Hepatocyte (in vitro differentiated cells): ENCODE results near the gene LRRK1. TPM values are rescaled to one million over a fixed set of nuclear protein-coding genes. Genes with fewer than 3 reads are reported as not detected.

Source experiments
- DNase-seq: peaks from one replicate; pipeline ENCODE4 v3.0.0-alpha.2; 2016; ENCODE audit warnings: low spot score
- H2AFZ ChIP-seq: fragments of 200-600 bp; sonication (generic); 2 replicates; pipeline ENCODE4 v1.6.0; 2016; ENCODE audit warnings: antibody characterized with exemption, mild to moderate bottlenecking
- H3K27ac ChIP-seq: fragments of 200-600 bp; sonication (generic); 2 replicates; pipeline ENCODE4 v1.5.1; 2016; ENCODE audit warnings: mild to moderate bottlenecking
- H3K27me3 ChIP-seq: fragments of 200-600 bp; sonication (generic); 2 replicates; pipeline ENCODE4 v1.6.1; 2016
- H3K36me3 ChIP-seq: fragments of 200-600 bp; sonication (generic); replicated peaks from 2 replicates; pipeline ENCODE4 v1.5.1; 2016; ENCODE audit warnings: low read depth; ENCODE audit not compliant: insufficient read depth
- H3K4me1 ChIP-seq: fragments of 200-600 bp; sonication (generic); 2 replicates; pipeline ENCODE4 v1.5.1; 2016; ENCODE audit warnings: mild to moderate bottlenecking, moderate library complexity; ENCODE audit not compliant: insufficient read depth
- H3K4me2 ChIP-seq: fragments of 200-600 bp; sonication (generic); 2 replicates; pipeline ENCODE4 v1.6.0; 2016
- H3K4me3 ChIP-seq: fragments of 200-600 bp; sonication (generic); 2 replicates; pipeline ENCODE4 v1.5.1; 2016; ENCODE audit warnings: mild to moderate bottlenecking
- H3K79me2 ChIP-seq: fragments of 200-600 bp; sonication (generic); 2 replicates; pipeline ENCODE4 v1.6.0; 2017; ENCODE audit warnings: mild to moderate bottlenecking
- H3K9me2 ChIP-seq: fragments of 200-600 bp; sonication (generic); replicated peaks from 2 replicates; pipeline ENCODE4 v1.6.0; 2017; ENCODE audit warnings: mild to moderate bottlenecking; ENCODE audit not compliant: insufficient read depth
- H3K9me3 ChIP-seq: fragments of 200-600 bp; sonication (generic); 2 replicates; pipeline ENCODE4 v1.5.1; 2016; ENCODE audit warnings: low read depth, mild to moderate bottlenecking
- H4K20me1 ChIP-seq: fragments of 200-600 bp; sonication (generic); 2 replicates; pipeline ENCODE4 v1.6.0; 2016; ENCODE audit warnings: mild to moderate bottlenecking; ENCODE audit not compliant: insufficient read depth, poor library complexity, severe bottlenecking
- CTCF ChIP-seq: fragments of 200-600 bp; sonication (generic); IDR thresholded peaks from 2 replicates; pipeline ENCODE4 v1.5.1; 2016; ENCODE audit warnings: antibody characterized with exemption, mild to moderate bottlenecking; ENCODE audit not compliant: poor library complexity
- EZH2 ChIP-seq: fragments of 200-600 bp; sonication (generic); IDR thresholded peaks from 2 replicates; pipeline ENCODE4 v1.6.1; 2016; ENCODE audit warnings: antibody characterized with exemption, mild to moderate bottlenecking, borderline replicate concordance
- EZH2phosphoT487 ChIP-seq: fragments of 200-600 bp; sonication (generic); IDR thresholded peaks from one replicate; pipeline ENCODE4 v1.6.1; 2018; ENCODE audit warnings: antibody characterized with exemption, mild to moderate bottlenecking, low read depth, moderate library complexity; ENCODE audit not compliant: unreplicated experiment, severe bottlenecking
- WGBS: methylation state at CpG from one replicate; pipeline ENCODE4 v1.1.6; 2016; ENCODE audit warnings: low lambda C conversion rate; ENCODE audit errors: missing lambda C conversion rate; 5-methylcytosine and 5-hydroxymethylcytosine counted together
- polyA plus RNA-seq: library from polyadenylated mRNA; unstranded; fragments of >200 nt; fragmentation: Nextera tagmentation; extraction: Ambion mirVana; gene quantifications from 2 replicates; pipeline ENCODE4 v1.2.1, GENCODE V29; 2016
- total RNA-seq: library from RNA; depleted of rRNA; stranded (reverse); fragments of >200 nt; gene quantifications from 2 replicates; pipeline ENCODE4 v1.2.3, GENCODE V29; 2014

Gene LRRK1
- total and polyA plus RNA-seq, 2 experiments from 2014 or later = 2.1 TPM

- no peaks in the 10 kb centered on the region for H3K79me2 ChIP-seq
- H3K9me2 ChIP-seq = no peaks in the 10 kb centered on the region
- no peaks in the 10 kb centered on the region for H4K20me1 ChIP-seq
- H2AFZ ChIP-seq = no peak overlapping the region
- 97% methylated on average over 3 of the region's 3 CpGs for WGBS
- no peak for DNase-seq
- no peaks in the 10 kb centered on the region for H3K36me3 ChIP-seq
- H3K4me3 ChIP-seq = no peak overlapping the region
- no peaks in the 10 kb centered on the region for H3K4me1 ChIP-seq
- H3K27ac ChIP-seq = no peak overlapping the region
- TF ChIP-seq EZH2 (no peak), EZH2phosphoT487 (no peak), CTCF (no peak)
- no peak overlapping the region for H3K4me2 ChIP-seq
- no peaks in the 10 kb centered on the region for H3K27me3 ChIP-seq
- H3K9me3 ChIP-seq = peaks cover 10% of the 10 kb centered on the region
These were observed 118.1 kb downstream of the LRRK1 start for GRCh38 chr15:101037090-101037830.

DNA sequence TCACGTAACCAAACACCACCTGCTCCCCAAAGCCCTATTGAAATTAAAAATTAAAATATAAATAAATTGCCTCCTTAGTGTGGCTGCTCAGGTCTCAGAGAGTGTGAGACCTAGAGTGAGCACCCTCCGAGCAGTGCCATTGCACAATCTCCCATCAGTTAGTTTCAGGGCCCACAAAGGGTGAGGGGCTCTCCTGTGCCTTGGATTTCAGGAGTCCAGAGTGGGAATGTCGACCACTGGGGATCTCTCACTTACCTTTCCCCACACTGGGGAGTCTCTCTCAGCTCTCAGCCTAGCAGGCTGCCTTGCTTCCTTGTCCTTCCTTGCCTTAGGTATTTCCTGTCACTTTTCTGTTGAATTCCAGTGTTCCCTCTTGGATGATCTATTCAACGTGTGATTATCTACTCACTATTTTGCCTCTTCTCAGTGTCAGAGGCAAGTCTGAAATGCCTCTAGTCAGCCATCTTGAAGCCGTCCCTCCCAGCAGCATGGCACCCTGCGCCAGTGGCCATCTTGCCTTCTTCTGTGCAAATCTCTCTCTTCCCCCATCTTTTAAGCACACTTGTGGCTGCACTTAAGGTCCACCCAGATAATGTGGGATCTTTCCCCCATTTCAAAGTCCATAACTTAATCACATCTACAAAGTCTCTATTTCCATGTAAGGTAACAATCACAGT, 119.3 kb downstream of the LRRK1 start:
- no peak for DNase-seq
- no peak for TF ChIP-seq EZH2
- no peak for TF ChIP-seq CTCF
- TF ChIP-seq EZH2phosphoT487 = no peak
- H2AFZ ChIP-seq = no peak overlapping the region

GRCh38 chr15:101039461-101039860, 120.3 kb downstream of the LRRK1 start:
- H3K9me2 ChIP-seq = no peaks in the 10 kb centered on the region
- no peak overlapping the region for H3K4me2 ChIP-seq
- H3K27ac ChIP-seq = no peak overlapping the region
- H3K79me2 ChIP-seq = no peaks in the 10 kb centered on the region
- WGBS = 83% methylated on average over 3 of the region's 3 CpGs
- DNase-seq = no peak
- H3K27me3 ChIP-seq = no peaks in the 10 kb centered on the region
- no peaks in the 10 kb centered on the region for H3K36me3 ChIP-seq
- H3K4me1 ChIP-seq = no peaks in the 10 kb centered on the region
- H4K20me1 ChIP-seq = no peaks in the 10 kb centered on the region
- H3K9me3 ChIP-seq = peaks cover 5% of the 10 kb centered on the region
- no peak for TF ChIP-seq EZH2phosphoT487
- no peak for TF ChIP-seq CTCF
- TF ChIP-seq EZH2 = no peak
- no peak overlapping the region for H2AFZ ChIP-seq
- H3K4me3 ChIP-seq = no peak overlapping the region

More for the DNA sequence above, 119.3 kb downstream of the LRRK1 start:
- Histone ChIP-seq H4K20me1 (no peaks in the 10 kb centered on the region), H3K9me2 (no peaks in the 10 kb centered on the region), H3K4me2 (no peak overlapping the region), H3K27ac (no peak overlapping the region), H3K36me3 (no peaks in the 10 kb centered on the region), H3K4me3 (no peak overlapping the region), H3K27me3 (no peaks in the 10 kb centered on the region), H3K79me2 (no peaks in the 10 kb centered on the region), H3K9me3 (peaks cover 10% of the 10 kb centered on the region), H3K4me1 (no peaks in the 10 kb centered on the region)
- WGBS = 92% methylated on average over 6 of the region's 6 CpGs
